ENCODE data around the gene SYNE3. TPM values are rescaled to one million over a fixed set of nuclear protein-coding genes. Genes with fewer than 3 reads are reported as not detected.

The SYNE3 gene
- total and polyA plus RNA-seq, 9 of the 15 experiments (the other 6 are each of a cell fraction or from before 2014, with no cell fraction given), result 0.04 to 3.1 (median 0.55) TPM

GRCh38 chr14:95476747-95477146, 39.7 kb downstream of the SYNE3 start:
- intact Hi-C loops (cut with micrococcal nuclease), result no loop called here
- in situ Hi-C loops (cut with MboI), result no loop called here
- Histone ChIP-seq H3K4me2 (ENCODE audit: insufficient read depth, low read length) (no peak overlapping the region), H3K27ac (ENCODE audit: extremely low read depth, low read depth, low read length) (no peak overlapping the region), H2AFZ (ENCODE audit: low read depth, low read length) (no peak overlapping the region), H3K4me1 (replicated peaks in 1 of 2; ENCODE audit: control insufficient read depth in 2 of 2, insufficient read depth in 2 of 2, low read length in 2 of 2) (peaks cover 0 to 5% of the 10 kb centered on the region in 2 experiments; a peak in 2 of 5 replicates), H3K9me1 (ENCODE audit: control insufficient read depth, insufficient read depth, low read length) (no peaks in the 10 kb centered on the region), H3K9ac (ENCODE audit: insufficient read depth in 1 of 2, low read depth in 2 of 2, low read length in 2 of 2) (no peak overlapping the region), H3K4me3 (no peak overlapping the region), H3K27me3 (ENCODE audit: control insufficient read depth in 2 of 2, insufficient read depth in 2 of 2, low read length in 2 of 2) (peaks cover 0 to 9% of the 10 kb centered on the region in 2 experiments; a peak in 1 of 5 replicates), H3K36me3 (ENCODE audit: control insufficient read depth, insufficient read depth, low read length) (no peaks in the 10 kb centered on the region), H4K20me1 (replicated peaks; ENCODE audit: control insufficient read depth, insufficient read depth, low read length) (peaks cover 7% of the 10 kb centered on the region), H3K79me2 (ENCODE audit: control insufficient read depth, insufficient read depth, low read length) (no peaks in the 10 kb centered on the region), H3K9me3 (replicated peaks; ENCODE audit: control insufficient read depth, insufficient read depth, low read depth, low read length) (no peaks in the 10 kb centered on the region)
- no peak for TF ChIP-seq EP300 (IDR thresholded peaks at IDR 0.05; ENCODE audit: low read length)
- no peak for TF ChIP-seq FOXK1 (CRISPR knock-in tag; IDR thresholded peaks at IDR 0.05; ENCODE audit: borderline replicate concordance)
- peak; percentile 68 for TF ChIP-seq ZNF146 (CRISPR knock-in tag; IDR thresholded peaks at IDR 0.05; ENCODE audit: unreplicated experiment)
- TF ChIP-seq TEAD1 (CRISPR knock-in tag; IDR thresholded peaks at IDR 0.05), result no peak
- TF ChIP-seq RBM25 (IDR thresholded peaks at IDR 0.05; ENCODE audit: low read depth, low read length, severe bottlenecking), result peak; percentile 69
- TF ChIP-seq ZNF232 (CRISPR knock-in tag; IDR thresholded peaks at IDR 0.05), result no peak
- no peak for TF ChIP-seq MTF1 (CRISPR knock-in tag; IDR thresholded peaks at IDR 0.05; ENCODE audit: borderline replicate concordance)
- TF ChIP-seq ZNF398 (CRISPR knock-in tag; IDR thresholded peaks at IDR 0.05), result no peak
- no peak for FAIRE-seq
- DNase-seq (ENCODE audit: extremely low read depth in 1 of 4, low spot score in 3 of 4), result no peak
- 100% methylated on average over 1 of the region's 1 CpG for WGBS (ENCODE audit: insufficient coverage, low coverage, missing lambda C conversion rate)
- ATAC-seq, result no peak
- ChIA-PET CTCF (ENCODE audit: low intra/inter-chr PET ratio) (no interaction called here), POLR2A (no interaction called here)
- BruUV-seq (replicated peaks), result no TSS peak
